COLO668 (cell line): ENCODE data around the gene COG1.
"Not testable (repeated sequence)": the region's sequence is repeated elsewhere in the genome, so short reads cannot be mapped to it uniquely, and the experiment has no call there.

Source experiments
- DNase-seq: peaks from one replicate; lab custom pipeline; 2025; ENCODE audit not compliant: unreplicated experiment; lab: John Stamatoyannopoulos, UW

The COG1 gene, protein sequence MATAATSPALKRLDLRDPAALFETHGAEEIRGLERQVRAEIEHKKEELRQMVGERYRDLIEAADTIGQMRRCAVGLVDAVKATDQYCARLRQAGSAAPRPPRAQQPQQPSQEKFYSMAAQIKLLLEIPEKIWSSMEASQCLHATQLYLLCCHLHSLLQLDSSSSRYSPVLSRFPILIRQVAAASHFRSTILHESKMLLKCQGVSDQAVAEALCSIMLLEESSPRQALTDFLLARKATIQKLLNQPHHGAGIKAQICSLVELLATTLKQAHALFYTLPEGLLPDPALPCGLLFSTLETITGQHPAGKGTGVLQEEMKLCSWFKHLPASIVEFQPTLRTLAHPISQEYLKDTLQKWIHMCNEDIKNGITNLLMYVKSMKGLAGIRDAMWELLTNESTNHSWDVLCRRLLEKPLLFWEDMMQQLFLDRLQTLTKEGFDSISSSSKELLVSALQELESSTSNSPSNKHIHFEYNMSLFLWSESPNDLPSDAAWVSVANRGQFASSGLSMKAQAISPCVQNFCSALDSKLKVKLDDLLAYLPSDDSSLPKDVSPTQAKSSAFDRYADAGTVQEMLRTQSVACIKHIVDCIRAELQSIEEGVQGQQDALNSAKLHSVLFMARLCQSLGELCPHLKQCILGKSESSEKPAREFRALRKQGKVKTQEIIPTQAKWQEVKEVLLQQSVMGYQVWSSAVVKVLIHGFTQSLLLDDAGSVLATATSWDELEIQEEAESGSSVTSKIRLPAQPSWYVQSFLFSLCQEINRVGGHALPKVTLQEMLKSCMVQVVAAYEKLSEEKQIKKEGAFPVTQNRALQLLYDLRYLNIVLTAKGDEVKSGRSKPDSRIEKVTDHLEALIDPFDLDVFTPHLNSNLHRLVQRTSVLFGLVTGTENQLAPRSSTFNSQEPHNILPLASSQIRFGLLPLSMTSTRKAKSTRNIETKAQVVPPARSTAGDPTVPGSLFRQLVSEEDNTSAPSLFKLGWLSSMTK

DNA sequence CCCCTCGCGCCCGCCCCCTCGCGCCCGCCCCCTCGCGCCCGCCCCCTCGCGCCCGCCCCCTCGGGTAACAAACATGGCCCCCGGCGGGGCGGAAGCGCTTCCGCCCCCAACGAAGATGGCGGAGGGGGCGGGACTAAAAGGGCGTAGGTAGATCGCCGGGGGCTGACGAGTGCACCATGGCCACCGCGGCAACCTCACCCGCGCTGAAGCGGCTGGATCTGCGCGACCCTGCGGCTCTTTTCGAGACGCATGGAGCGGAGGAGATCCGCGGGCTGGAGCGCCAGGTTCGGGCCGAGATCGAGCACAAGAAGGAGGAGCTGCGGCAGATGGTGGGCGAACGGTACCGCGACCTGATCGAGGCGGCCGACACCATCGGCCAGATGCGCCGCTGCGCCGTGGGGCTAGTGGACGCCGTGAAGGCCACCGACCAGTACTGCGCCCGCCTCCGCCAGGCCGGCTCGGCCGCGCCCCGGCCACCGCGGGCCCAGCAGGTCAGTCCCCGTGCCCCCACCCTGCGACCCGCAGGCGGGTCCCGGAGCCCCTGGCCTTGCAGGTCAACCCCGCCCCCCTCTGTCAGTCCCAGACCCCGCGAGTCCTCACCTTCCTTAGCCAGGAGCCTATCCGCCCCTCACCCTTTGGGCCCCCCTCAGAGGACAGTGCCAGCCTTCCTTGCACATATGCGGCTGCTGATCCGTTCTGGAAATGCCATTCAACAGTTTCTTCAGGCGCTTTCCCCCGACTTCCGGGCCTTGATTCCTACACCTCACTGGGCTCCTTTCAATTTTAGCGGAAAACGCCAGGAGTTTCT lies at the start of gene COG1:
Gene COG1, plus strand, starts transcription at position 162 of the 808 bp plus-strand sequence. Its CDS starts 15 bp downstream, at position 177.
- peak; percentile 90 for DNase-seq

DNA sequence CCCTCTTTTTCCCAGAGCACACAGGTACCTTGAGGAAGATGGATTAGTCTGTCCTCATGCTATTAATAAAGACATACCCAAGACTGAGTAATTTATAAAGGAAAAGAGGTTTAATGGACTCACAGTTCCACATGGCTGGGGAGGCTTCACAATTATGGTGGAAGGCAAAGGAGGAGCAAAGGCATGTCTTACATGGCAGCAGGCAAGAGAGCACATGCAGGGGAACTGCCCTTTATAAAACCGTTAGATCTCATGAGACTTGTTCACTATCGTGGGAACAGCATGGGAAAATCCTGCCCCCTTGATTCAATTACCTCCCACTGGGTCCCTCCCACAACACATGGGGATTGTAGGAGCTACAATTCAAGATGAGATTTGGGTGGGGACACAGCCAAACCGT lies 48.6 kb upstream of the COG1 start:
- DNase-seq, result not testable (repeated sequence)

DNA sequence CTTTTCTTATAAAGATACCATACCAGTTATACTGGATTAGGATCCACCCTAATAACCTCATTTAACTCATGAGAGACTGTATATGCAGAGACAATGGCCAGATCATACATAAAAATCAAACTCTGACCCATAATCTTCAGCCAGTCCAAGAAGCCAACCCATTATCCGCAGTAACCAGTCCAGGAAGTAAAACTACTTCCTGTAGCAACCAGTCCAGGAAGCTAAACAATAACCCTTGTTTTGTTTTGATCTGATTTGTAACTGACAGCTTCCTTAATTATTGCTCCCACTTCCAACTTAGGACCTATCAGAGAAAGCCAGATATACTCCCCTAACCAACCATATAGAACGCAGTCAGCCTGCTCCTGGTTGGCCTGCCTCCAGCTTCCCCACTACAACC lies 47.2 kb upstream of the COG1 start:
- no peak for DNase-seq

DNA sequence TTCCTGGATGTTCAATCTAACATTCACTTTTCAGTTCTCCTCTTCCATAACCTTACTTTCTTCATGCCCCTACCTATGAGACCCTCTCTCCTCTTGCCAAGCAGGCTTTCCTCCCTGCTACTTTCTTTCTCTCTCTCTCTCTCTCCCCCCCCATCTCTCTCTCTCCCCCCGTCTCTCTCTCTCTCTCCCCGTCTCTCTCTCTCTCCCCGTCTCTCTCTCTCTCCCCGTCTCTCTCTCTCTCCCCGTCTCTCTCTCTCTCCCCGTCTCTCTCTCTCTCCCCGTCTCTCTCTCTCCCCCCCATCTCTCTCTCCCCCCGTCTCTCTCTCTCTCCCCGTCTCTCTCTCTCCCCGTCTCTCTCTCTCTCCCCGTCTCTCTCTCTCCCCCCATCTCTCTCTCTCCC lies 45.1 kb upstream of the COG1 start:
- DNase-seq, result not testable (repeated sequence)

DNA sequence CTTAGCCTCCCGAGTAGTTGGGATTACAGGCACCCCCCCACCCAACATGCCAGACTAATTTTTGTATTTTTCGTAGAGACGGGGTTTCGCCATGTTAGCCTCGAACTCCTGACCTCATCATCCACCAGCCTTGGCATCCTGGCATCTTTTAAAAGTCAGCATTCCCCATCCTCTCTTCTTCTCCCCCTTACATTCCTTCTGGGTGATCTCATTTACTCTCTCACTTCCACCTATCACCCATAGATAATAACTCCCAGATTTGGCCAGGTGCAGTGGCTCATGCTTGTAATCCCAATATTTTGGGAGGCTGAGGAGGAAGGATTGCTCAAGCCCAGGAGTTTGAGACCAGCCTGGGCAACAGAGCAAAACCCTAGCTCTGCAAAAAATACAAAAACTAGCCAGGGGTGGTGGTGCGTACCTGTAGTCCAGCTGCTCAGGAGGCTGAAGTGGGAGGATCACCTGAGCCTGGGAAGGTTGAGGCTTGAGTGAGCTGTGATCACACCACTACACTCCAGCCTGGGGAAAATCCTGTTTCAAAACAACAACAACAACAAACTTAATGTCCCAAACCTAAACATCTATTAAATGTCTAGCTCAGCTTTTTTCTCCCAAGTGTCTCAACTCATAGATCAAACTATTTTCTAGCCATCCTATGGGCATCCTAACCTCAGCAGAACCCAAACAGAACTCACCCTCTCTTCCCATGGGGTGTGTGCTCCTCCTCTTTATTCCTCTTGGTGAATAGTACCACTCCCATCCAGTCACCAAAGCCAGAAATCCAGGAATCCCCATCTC lies 44.1 kb upstream of the COG1 start:
- DNase-seq, result no peak

DNA sequence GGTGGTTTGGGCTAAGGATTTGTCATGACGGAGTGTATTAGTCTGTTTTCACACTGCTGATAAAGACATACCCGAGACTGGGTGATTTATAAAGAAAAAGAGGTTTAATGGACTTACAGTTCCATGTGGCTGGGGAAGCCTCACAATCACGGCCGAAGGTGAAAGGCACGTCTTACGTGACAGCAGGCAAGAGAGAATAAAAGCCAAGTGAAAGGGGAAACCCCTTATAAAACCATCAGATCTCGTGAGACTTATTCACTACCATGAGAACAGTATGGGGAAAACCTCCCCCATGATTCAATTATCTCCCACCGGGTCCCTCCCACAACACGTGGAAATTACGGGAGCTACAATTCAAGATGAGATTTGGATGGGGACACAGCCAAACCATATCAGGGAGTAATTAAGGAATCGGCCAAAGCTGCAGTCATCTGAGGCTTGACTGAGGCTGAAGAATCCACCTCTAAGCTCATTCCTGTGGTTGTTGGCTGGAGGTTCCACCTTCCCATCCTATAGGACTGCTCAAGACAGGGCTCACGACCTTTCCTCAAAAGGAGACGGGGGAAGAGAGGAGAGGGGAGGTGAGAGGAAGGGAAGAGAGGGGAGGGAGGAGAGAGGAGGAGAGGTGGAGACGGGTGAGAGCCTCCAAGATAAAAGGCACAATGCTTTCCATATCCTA lies 42.1 kb upstream of the COG1 start:
- DNase-seq, result not testable (repeated sequence)

DNA sequence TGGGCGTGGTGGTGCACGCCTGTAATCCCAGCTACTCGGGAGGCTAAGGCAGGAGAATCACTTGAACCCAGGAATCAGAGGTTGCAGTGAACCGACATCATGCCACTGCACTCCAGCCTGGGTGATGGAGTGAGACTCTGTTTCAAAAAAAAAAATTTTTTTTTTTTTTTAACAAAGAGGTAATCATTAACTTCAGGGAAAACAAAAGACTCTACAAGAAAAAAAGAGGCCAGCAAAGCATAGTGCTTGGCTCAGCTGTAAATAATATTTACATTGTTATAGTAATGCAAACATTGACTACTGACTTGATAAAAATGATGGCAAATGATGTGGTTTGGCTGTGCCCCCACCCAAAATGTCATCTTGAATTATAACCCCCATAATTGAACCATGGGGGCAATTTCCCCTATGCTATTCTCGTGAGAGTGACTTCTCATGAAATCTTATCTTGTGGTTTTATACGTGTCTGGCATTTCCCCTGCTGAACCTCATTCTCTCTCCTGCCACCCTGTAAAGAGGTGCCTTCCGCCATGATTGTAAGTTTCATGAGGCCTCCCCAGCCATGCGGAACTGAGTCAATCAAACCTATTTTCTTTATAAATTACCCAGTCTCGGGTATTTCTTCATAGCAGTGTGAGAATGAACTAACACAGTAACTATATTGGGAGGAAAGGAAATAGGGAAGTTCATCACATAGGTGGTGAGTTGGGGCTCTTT lies 40.8 kb upstream of the COG1 start:
- peak; percentile 27 for DNase-seq

DNA sequence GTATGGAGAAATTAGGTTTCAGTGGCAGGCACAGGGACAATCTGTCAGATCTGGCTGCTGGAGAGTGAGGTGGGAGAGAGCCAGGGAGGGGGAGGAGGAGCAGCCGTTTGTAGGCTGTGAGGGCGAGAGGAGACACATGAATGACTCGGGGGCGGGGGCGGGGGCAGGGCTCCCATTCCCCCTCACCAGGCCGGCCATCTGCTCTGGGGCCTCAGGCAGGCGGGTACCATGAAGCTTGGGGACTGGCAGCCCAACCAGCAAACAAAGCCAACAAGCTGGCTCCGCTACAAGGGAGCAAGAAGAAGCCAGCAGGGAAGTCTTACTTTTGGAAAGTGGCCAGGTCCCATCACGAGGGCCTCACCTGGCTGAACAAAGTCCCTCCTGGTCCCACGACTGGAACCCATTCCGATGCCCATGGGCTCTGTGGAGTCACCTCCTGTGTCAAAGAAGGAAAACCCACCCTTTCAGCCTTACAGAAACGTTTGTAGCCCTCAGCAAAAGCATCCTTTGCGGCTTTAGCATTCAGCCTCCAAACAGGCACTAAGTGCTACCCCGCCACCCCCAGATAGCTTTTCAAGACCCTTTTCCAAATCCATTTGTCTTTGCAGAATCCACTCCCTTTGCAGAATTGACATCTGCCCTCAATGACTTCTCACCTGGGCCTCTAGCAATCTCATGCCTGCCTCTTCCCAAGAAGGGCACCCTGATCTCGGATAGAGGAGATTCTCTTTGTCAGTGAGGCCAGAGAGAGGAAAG lies 37.3 kb upstream of the COG1 start:
- peak; percentile 45 for DNase-seq

DNA sequence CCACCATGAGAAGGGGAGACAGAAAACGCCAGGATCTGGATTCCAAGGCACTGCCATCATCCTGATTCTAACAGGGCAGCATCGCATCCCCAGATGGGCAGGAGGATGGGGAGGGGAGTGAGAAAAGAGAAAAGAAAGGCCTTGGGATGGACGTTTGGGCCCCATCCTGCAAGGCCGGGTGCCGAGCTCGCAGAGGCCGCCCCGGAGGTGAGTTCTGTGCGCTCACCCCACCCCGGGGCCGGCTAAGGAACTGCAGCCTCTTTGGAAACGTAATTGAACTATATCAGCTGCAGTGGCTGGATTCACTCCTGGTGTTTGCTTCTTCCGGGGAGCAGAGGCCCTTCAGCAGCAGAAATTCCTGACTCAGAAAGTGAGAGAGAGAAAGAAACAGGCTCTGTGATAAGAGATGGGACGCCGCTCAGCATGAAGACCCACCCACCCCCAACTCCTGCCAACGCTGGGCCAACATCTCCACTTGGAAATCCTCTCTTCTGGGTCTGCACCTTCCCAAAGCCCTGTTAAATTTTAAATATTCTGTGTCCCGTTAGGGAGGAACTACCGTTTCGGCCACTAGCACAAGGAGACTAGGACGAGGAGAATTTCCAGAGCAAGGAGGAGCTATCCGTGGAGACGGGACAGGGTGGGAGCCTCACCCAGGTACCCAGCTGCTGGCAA lies 36.6 kb upstream of the COG1 start:
- DNase-seq, result peak; percentile 72

DNA sequence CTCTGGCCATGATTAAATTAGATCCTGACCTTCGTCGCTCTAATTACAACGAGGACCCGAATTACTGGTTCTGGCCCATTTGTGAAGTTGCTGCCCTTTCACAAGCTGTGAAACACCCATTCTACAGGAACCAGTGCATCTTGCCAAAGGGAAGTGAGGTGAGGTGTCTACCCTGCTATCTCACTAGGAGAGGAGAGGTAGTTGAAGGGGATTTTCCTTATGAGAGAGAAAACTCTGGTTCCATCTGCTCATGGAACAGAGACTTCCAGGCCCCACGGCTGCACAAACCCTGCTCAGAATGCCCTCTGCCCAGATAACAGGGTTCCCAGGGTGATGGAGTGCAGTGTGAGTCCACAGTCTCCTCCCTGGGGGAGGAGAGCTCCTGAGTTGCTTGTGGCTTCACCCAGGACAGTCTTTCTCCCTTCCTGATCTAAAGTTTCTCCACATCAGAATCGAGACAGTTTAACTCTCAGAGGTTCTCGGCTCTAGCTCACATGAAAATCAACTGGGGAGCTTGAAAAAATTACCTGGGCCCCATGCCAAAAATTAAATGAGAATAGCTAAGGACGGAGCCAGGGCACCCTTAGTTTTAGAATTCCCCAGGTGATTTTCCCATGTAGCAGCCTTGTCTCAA lies 35.9 kb upstream of the COG1 start:
- DNase-seq, result no peak

DNA sequence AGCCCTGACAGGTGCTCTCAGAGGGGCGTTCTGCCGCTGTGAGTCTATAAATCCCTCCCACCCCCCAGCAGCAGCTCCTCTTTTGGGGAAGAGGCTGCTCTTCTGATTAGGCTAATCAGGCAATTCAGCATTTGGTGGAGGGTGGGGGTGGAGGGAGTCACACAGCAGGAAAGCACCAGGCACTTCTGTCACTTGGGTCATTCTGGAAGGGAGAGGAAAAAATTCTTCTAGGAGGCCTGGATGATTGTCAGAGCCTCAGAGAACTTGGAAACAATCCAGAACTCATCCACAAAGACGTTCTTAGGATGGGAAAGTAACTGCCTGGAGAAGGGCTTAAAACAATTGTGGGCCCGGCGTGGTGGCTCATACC lies 35.3 kb upstream of the COG1 start:
- DNase-seq, result no peak

DNA sequence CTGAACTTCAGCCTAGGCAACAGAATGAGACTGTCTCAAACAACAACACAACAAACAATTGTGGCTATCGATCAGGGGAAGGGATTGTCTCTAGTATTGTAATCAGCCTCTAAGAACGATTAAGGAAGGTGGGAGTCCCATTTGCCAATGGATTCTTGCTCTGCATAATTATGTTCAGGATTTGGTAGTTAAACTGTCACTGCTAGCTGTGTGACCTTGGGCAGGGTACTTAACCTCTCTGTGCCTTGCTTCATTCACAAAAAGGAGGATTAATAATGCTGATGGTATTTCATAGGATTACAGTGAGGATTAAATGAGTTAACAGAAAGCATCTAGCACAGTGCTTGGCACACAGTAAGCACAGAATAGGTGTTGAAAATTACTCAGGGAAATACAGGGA lies 34.7 kb upstream of the COG1 start:
- no peak for DNase-seq

DNA sequence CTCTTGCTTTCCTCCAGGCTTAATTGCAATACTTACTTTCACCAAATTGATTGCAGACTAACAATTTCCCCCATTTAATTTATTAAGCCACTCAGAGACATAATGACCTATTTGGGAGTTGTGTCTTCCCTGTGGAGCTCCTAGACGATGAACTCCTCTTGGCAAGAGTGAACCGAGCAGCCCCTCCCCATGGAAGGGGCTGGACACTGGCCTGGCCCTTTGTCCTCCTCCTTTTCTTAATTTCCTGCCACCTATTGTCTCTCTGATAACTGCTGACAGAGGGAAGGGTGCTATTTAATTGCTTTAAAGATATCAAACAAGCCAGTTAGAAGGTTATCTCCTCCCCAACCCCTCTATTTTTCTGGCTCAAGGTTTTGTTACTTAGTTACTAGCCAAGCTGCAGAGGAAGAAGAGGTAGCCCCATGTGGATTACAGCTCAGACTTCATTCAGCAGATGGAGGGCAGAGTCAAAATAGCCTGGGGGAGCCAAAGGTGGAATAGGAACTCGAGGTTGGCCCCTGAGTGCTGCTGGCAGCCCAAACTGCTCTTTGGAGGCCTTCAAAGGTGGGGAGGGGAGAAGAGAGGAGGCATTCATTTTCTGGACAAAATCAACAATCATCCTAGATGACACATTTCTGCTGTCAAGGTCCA lies 31.8 kb upstream of the COG1 start:
- no peak for DNase-seq

DNA sequence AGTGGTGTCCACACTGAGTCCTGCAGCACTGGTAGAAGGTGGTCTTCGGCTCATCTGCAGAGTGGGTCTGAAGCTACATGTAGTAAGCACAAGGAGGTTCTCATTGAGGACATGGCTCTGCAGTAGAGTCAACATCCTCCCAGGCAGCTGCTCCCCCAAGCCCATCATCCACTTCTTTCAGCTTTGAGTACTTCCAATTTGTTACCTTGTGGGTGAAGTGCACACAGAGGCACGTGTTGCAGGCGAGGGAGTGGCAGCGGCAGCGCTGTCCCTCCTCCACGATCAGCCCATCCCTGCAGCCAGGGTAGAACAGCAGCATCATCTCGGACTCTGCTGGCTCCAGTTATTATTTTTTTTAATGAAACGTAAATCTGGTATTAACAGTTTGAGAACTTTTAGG lies 29.8 kb upstream of the COG1 start:
- DNase-seq, result peak; percentile 33

DNA sequence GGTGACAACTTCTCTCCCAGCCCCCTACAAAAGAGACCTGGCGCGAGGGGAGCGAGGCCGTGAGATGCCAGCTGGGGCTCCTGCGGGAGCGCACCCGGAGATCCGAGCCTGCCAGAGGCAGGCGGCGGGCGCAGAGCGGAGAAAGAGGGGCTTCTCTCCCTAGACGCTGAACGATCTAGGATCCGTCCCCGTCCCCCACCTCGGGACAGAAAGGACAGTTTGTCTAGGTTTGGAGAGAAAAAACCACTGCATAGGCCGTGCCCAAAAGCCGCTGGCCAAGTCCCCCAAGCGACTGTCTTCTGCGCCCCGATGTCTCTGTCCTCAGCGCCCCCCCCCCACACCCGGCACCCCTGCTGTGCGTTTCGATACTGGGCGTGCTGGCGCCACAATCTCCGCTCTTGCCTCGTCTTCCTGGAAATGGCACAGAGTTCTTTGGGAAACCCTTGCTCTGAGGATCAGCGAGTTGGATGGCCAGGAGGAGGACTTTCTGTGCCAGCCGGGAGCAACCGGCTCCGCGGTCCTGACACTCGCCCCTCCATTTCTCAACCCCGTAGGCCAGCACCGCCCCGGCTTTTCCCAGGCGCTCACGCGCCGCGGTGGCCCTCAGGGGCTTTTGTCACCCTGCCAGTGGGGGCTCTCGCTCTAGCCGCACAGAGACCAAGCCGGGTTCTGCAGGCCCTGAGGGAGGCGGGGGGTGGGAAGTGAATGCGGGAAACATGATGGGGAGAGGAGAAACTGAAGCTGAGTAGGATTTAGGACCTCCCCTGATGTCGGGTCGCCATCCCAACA lies 27.0 kb upstream of the COG1 start:
- DNase-seq, result peak; percentile 14
